Measurements from ENCODE around the gene BAG3.
"Not testable (repeated sequence)": the region's sequence is repeated elsewhere in the genome, so short reads cannot be mapped to it uniquely, and the experiment has no call there.

BAG3 gene

GRCh38 chr10:119640875-119641526 is 10.2 kb upstream of the BAG3 start:
- no peak for DNase-seq

- no peak for DNase-seq
Observed at GRCh38 chr10:119642556-119643111, 8.5 kb upstream of the BAG3 start.

GRCh38 chr10:119643306-119644204 is 7.6 kb upstream of the BAG3 start:
- DNase-seq, result no peak

GRCh38 chr10:119644205-119644814 is 6.9 kb upstream of the BAG3 start:
- DNase-seq, result no peak

- DNase-seq, result no peak
Observed at GRCh38 chr10:119644994-119645393, 6.2 kb upstream of the BAG3 start.

- DNase-seq, result no peak
Observed at GRCh38 chr10:119650062-119650461, 1.1 kb upstream of the BAG3 start.

- peak; percentile 50 for DNase-seq
Observed at GRCh38 chr10:119651514-119652360, 557 bp downstream of the BAG3 start.

- DNase-seq, result peak; percentile 35
Observed at GRCh38 chr10:119652361-119652730, 1.2 kb downstream of the BAG3 start.

GRCh38 chr10:119653209-119653608 is 2.0 kb downstream of the BAG3 start:
- DNase-seq, result peak; percentile 12

GRCh38 chr10:119653916-119654315 is 2.7 kb downstream of the BAG3 start:
- DNase-seq, result no peak

- no peak for DNase-seq
Observed at GRCh38 chr10:119654540-119654939, 3.4 kb downstream of the BAG3 start.

GRCh38 chr10:119655566-119656001 is 4.4 kb downstream of the BAG3 start:
- no peak for DNase-seq

GRCh38 chr10:119656760-119657159 is 5.6 kb downstream of the BAG3 start:
- DNase-seq, result no peak

- DNase-seq, result no peak
Observed at GRCh38 chr10:119657725-119658124, 6.5 kb downstream of the BAG3 start.

GRCh38 chr10:119658274-119658673 is 7.1 kb downstream of the BAG3 start:
- DNase-seq, result no peak

- DNase-seq, result no peak
Observed at GRCh38 chr10:119659951-119660350, 8.8 kb downstream of the BAG3 start.

GRCh38 chr10:119662076-119662605 is 11.0 kb downstream of the BAG3 start:
- not testable (repeated sequence) for DNase-seq

- DNase-seq, result no peak
Observed at GRCh38 chr10:119663866-119664698, 12.9 kb downstream of the BAG3 start.

- DNase-seq, result no peak
Observed at GRCh38 chr10:119665901-119666708, 14.9 kb downstream of the BAG3 start.

GRCh38 chr10:119666709-119667004 is 15.5 kb downstream of the BAG3 start:
- no peak for DNase-seq
